Measurements from ENCODE around the gene RASD2.

Gene RASD2

GRCh38 chr22:35541254-35541748, 670 bp downstream of the RASD2 start:
- no peak for DNase-seq (ENCODE audit: low spot score)

DNA sequence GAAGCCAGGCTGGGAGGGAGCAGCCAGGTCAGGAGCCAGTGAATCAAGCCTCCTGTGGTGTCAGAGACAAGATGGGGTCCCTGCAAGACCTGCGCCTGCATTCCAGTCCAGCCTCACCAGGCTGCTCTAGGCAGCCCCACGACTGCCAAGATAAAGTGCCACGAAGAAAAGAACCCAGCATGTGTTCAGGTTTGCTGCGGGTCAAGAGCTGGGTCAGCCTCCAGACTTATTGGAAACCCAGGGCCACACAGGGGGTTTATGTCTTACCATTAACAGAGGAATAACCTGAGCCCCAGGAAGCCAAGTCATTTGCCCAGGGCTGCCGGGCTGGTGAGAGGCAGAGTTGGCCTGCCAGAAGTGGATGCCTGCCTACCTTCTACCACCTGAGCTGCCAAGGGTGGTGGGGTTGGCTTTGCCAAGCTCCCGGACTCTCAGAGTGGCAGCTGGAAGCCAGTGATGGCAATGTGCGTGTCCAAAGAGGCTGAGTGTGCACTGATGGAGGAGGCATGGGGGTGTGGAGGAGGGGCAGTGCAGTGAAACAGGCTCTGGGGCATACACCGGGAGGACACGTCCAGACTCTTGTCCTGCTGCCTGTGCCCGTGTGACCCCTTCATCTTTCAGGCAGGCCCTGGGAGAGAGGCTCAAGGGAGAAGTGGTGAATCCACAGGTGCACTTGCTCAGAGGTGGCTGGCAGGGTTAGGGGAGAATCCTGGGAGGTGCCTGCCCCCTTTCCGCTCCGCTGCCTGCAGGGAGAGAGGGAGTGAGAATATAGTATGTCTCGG, 1.7 kb downstream of the RASD2 start:
- DNase-seq (ENCODE audit: low spot score): no peak

GRCh38 chr22:35542939-35543516, 2.4 kb downstream of the RASD2 start:
- DNase-seq (ENCODE audit: low spot score): no peak

DNA sequence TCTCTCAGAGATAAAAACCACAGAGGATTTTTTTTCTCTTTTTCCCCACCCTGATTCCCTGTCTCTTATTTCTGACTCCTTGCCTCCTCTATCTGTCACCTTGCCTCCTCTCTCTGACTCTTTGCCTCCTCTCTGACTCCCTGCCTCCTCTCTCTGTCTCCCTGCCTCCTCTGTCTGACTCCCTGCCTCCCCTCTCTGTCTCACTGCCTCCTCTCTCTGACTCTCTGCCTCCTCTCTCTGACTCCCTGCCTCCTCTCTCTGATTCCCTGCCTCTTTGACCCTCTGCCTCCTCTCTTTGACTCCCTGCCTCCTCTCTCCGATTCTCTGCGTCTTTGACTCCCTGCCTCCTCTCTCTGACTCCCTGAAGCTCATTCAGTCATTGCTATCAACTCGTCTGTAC, 3.1 kb downstream of the RASD2 start:
- no peak for DNase-seq (ENCODE audit: low spot score)

- no peak for DNase-seq (ENCODE audit: low spot score)
Measured at GRCh38 chr22:35544189-35544588, 3.6 kb downstream of the RASD2 start.

- no peak for DNase-seq (ENCODE audit: low spot score)
Measured at GRCh38 chr22:35544827-35545226, 4.2 kb downstream of the RASD2 start.

GRCh38 chr22:35546886-35547285, 6.3 kb downstream of the RASD2 start:
- DNase-seq (ENCODE audit: low spot score): no peak

DNA sequence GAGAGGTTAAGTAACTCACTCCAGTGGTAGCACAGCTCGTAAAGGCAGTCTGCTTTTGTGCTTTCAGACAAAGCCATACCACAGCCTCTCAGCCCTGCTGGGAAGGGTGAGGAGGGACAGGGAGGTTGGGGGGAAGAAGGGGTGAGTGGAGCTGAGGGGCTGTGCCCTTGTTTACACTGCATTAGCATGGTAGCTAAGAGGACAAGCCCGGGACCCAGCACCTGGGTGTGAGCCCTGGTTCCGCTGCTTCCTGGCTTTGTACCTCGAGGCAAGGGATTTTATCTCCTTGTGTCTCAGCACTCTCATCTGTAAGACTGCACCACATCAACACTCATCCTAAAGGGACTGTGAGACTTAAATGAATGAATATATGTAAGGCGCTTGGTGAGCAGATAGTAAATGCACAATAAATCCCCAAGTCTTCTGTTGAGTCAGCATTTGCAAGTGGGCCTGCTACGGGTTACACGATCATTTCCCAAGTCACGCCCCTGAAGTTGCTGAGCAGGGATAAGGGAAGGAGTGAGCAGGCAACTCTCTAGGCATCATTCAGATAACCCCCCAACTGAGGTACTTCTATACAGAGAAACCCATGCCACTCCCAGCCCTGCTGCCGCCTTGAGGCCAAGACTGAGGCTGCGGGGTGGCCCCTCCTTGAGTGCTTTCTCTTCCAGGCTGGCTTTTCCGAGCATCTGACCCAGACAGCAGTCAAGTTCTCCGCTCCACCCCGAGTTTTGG, 7.5 kb downstream of the RASD2 start:
- DNase-seq (ENCODE audit: low spot score): no peak

- no peak for DNase-seq (ENCODE audit: low spot score)
Measured at GRCh38 chr22:35548722-35549112, 8.1 kb downstream of the RASD2 start.

GRCh38 chr22:35549328-35549727, 8.7 kb downstream of the RASD2 start:
- DNase-seq (ENCODE audit: low spot score): no peak

DNA sequence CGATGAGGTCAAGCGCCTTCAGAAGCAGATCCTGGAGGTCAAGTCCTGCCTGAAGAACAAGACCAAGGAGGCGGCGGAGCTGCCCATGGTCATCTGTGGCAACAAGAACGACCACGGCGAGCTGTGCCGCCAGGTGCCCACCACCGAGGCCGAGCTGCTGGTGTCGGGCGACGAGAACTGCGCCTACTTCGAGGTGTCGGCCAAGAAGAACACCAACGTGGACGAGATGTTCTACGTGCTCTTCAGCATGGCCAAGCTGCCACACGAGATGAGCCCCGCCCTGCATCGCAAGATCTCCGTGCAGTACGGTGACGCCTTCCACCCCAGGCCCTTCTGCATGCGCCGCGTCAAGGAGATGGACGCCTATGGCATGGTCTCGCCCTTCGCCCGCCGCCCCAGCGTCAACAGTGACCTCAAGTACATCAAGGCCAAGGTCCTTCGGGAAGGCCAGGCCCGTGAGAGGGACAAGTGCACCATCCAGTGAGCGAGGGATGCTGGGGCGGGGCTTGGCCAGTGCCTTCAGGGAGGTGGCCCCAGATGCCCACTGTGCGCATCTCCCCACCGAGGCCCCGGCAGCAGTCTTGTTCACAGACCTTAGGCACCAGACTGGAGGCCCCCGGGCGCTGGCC, 11.0 kb downstream of the RASD2 start:
- DNase-seq (ENCODE audit: low spot score): no peak

GRCh38 chr22:35552196-35552842, 11.7 kb downstream of the RASD2 start:
- DNase-seq (ENCODE audit: low spot score): peak; percentile 66

- no peak for DNase-seq (ENCODE audit: low spot score)
Measured at GRCh38 chr22:35552846-35553245, 12.2 kb downstream of the RASD2 start.

DNA sequence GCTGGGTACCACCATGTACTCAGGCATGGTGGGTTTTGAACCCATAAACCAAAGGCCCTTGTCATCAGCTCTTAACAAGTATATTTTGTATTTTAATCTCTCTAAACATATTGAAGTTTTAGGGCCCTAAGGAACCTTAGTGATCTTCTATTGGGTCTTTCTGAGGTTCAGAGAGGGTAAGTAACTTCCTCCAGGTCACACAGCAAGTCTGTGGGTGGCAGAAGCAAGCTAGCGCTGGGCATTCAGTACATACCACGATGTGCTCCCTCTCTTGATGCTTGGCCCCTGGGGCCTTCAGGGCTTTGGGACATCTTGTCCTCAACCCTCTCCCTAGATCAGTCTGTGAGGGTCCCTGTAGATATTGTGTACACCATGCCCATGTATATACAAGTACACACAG, 12.7 kb downstream of the RASD2 start:
- no peak for DNase-seq (ENCODE audit: low spot score)

- DNase-seq (ENCODE audit: low spot score): no peak
Measured at GRCh38 chr22:35554297-35554845, 13.7 kb downstream of the RASD2 start.

DNA sequence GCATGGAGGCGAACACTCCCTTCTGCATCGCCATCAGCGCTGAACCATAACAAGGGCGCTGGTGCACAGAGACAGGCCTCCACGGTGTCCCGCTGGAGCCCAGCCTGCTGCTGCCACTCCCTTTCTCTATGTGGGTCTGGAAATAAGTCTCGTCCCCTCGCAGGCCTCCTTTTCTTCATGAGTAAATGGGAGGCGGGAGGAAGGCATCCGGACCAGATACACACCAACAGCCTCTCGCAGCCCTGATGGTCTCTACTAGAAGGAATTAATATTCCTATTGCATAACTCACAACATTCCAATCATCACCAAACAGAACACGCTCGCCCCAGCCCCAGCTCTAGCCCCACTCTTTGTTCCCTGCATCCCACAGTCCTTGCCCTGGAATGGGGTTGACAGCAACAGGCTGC, 14.9 kb downstream of the RASD2 start:
- no peak for DNase-seq (ENCODE audit: low spot score)

GRCh38 chr22:35555946-35556547, 15.4 kb downstream of the RASD2 start:
- no peak for DNase-seq (ENCODE audit: low spot score)

- DNase-seq (ENCODE audit: low spot score): no peak
Measured at GRCh38 chr22:35556666-35557065, 16.0 kb downstream of the RASD2 start.

- DNase-seq (ENCODE audit: low spot score): no peak
Measured at GRCh38 chr22:35558031-35558430, 17.4 kb downstream of the RASD2 start.

- DNase-seq (ENCODE audit: low spot score): no peak
Measured at GRCh38 chr22:35558719-35559118, 18.1 kb downstream of the RASD2 start.

DNA sequence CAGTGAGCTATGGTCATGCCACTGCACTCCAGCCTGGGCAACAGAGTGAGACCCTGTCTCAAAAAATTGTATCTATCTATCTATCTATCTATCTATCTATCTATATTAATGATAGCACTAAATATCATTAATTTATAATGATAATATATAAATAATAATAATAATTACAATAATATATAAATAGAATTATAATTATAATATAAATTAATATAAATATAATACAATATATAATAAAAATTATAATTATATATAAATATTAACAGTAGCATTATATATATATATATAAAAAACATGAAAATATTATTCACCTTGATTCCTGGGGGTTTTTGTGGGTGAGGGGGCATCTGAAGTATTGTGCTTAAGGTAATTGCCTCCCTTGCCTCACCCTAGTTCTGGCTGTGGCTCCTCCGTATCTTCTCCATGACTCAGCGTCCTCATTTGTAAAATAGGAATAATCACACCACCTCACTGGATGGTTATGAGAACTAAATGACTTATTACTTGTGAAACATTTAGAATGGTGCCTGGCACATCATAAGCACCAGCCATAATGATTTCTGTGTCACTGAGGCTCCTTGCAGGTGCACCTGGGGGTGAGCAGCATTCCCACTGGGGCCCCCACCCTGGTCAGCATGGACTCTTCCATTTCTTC, 18.8 kb downstream of the RASD2 start:
- DNase-seq (ENCODE audit: low spot score): no peak

All from AG08396 (cell line).